Measurements from ENCODE around the gene UNK. TPM values are rescaled to one million over a fixed set of nuclear protein-coding genes. Genes with fewer than 3 reads are reported as not detected.

The UNK gene
- total and polyA plus RNA-seq, 2 experiments from 2014 or later = 11.5 to 12.4 TPM

DNA sequence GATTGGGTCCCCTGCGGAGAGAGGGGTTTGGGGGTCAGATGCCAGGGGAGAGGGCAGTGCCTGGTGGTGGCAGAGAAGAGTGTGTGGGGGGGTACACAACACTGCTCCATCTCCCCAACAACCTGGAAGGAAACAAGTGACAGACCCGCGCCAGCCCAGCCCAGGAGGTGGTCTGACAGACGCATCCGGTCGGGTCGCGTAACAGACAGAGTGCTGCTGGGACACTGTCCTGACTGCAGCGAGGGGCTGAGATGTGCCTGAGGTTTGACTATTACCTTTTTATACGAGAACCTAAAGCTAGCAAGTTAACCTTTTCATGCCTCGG lies 43.4 kb downstream of the UNK start:
- Histone ChIP-seq H3K4me3 (no peak overlapping the region), H3K9ac (no peak overlapping the region; the same call in 1 of the 2 replicates), H3K27me3 (replicated peaks; ENCODE audit: insufficient read depth) (no peaks in the 10 kb centered on the region), H3K4me2 (ENCODE audit: unreplicated experiment) (no peak overlapping the region), H3K9me2 (ENCODE audit: insufficient read depth) (no peaks in the 10 kb centered on the region), H3K4me1 (ENCODE audit: insufficient read depth) (peaks cover 9% of the 10 kb centered on the region), H3K9me3 (ENCODE audit: low read depth) (no peaks in the 10 kb centered on the region), H3K27ac (no peak overlapping the region), H3K79me2 (ENCODE audit: insufficient read depth) (no peaks in the 10 kb centered on the region), H4K20me1 (ENCODE audit: insufficient read depth) (no peaks in the 10 kb centered on the region), H3F3A (ENCODE audit: insufficient read depth) (no peaks in the 10 kb centered on the region), H2AFZ (peak overlapping the region; percentile 47; the same call in 1 of the 2 replicates), H3K36me3 (ENCODE audit: low read depth) (no peaks in the 10 kb centered on the region)
- no peak for DNase-seq
- WGBS, 2 experiments (ENCODE audit: low coverage in 1 of 2, low lambda C conversion rate in 2 of 2, missing lambda C conversion rate in 2 of 2) = 77 to 80% methylated on average over 11 of the region's 11 CpGs
- in situ Hi-C loops (cut with MboI) = no loop called here
- TF ChIP-seq EZH2phosphoT487 (IDR thresholded peaks at IDR 0.05; ENCODE audit: insufficient read depth, low read depth) (no peak), EZH2 (IDR thresholded peaks at IDR 0.05; ENCODE audit: insufficient read depth, poor library complexity, severe bottlenecking) (no peak)

DNA sequence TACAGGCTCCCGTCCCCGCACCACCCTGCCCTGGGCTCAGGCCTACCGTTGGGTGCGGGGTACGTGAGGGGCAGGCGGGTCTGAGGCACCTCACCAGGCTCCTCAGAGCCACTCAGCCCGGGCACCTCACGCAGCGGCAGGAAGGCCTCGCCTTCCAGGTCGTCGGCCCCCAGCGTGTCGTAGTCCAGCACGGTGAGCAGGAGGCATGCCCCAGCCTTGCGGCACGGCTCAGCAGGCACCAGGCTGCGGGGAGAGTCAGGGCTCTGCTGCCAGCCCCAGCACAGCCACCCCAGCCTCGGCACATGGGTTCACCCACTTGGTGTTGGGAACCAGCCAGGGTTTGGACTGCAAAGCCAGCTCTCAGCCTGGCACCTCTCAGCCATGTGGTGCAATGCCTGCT lies 44.1 kb downstream of the UNK start:
- WGBS, 2 experiments (ENCODE audit: low coverage in 1 of 2, low lambda C conversion rate in 2 of 2, missing lambda C conversion rate in 2 of 2) = 90% methylated on average over 18 to 19 of the region's 19 CpGs
- no peak for DNase-seq

DNA sequence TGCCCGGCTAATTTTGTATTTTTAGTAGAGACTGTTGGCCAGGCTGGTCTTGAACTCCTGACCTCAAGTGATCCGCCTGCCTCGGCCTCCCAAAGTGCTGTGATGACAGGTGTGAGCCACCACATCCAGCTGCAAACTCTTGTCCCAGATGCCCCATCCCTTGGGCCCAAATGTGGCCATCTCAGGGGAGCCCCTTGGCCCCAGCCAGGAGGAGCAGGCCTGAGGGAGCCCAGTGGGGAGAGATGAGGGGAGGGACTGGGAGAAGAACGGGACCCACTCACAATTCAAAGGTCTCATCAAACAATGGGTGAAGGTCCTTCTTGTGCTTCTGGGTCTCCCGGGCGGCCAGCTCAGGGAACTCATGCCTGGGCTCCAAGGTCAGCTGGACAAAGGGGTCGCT lies 45.1 kb downstream of the UNK start:
- no peaks in the 10 kb centered on the region for H3F3A ChIP-seq (ENCODE audit: insufficient read depth)
- no peaks in the 10 kb centered on the region for H3K27me3 ChIP-seq (replicated peaks; ENCODE audit: insufficient read depth)
- H3K36me3 ChIP-seq (ENCODE audit: low read depth) = no peaks in the 10 kb centered on the region
- 79 to 83% methylated on average over 7 of the region's 7 CpGs for WGBS, 2 experiments (ENCODE audit: low coverage in 1 of 2, low lambda C conversion rate in 2 of 2, missing lambda C conversion rate in 2 of 2)
- H3K79me2 ChIP-seq (ENCODE audit: insufficient read depth) = no peaks in the 10 kb centered on the region
- H4K20me1 ChIP-seq (ENCODE audit: insufficient read depth) = no peaks in the 10 kb centered on the region
- no peak for TF ChIP-seq EZH2 (IDR thresholded peaks at IDR 0.05; ENCODE audit: insufficient read depth, poor library complexity, severe bottlenecking)
- no peak for TF ChIP-seq EZH2phosphoT487 (IDR thresholded peaks at IDR 0.05; ENCODE audit: insufficient read depth, low read depth)
- no peak overlapping the region for H3K9ac ChIP-seq
- no peak overlapping the region for H3K27ac ChIP-seq
- no peak overlapping the region for H2AFZ ChIP-seq
- no peaks in the 10 kb centered on the region for H3K9me2 ChIP-seq (ENCODE audit: insufficient read depth)
- peaks cover 9% of the 10 kb centered on the region for H3K4me1 ChIP-seq (ENCODE audit: insufficient read depth)
- no peak overlapping the region for H3K4me2 ChIP-seq (ENCODE audit: unreplicated experiment)
- in situ Hi-C loops (cut with MboI) = no loop called here
- no peak for DNase-seq
- no peaks in the 10 kb centered on the region for H3K9me3 ChIP-seq (ENCODE audit: low read depth)
- H3K4me3 ChIP-seq = no peak overlapping the region

More for the DNA sequence above, 44.1 kb downstream of the UNK start:
- Histone ChIP-seq H3K9me2 (ENCODE audit: insufficient read depth) (no peaks in the 10 kb centered on the region), H3K9me3 (ENCODE audit: low read depth) (no peaks in the 10 kb centered on the region), H3K4me2 (ENCODE audit: unreplicated experiment) (no peak overlapping the region), H3K4me1 (ENCODE audit: insufficient read depth) (peaks cover 9% of the 10 kb centered on the region), H2AFZ (no peak overlapping the region), H4K20me1 (ENCODE audit: insufficient read depth) (no peaks in the 10 kb centered on the region), H3K4me3 (no peak overlapping the region), H3K79me2 (ENCODE audit: insufficient read depth) (no peaks in the 10 kb centered on the region), H3K27ac (no peak overlapping the region), H3K36me3 (ENCODE audit: low read depth) (no peaks in the 10 kb centered on the region), H3K27me3 (replicated peaks; ENCODE audit: insufficient read depth) (no peaks in the 10 kb centered on the region), H3K9ac (no peak overlapping the region), H3F3A (ENCODE audit: insufficient read depth) (no peaks in the 10 kb centered on the region)
- in situ Hi-C loops (cut with MboI) = no loop called here
- TF ChIP-seq EZH2 (IDR thresholded peaks at IDR 0.05; ENCODE audit: insufficient read depth, poor library complexity, severe bottlenecking) = no peak
- TF ChIP-seq EZH2phosphoT487 (IDR thresholded peaks at IDR 0.05; ENCODE audit: insufficient read depth, low read depth) = no peak

DNA sequence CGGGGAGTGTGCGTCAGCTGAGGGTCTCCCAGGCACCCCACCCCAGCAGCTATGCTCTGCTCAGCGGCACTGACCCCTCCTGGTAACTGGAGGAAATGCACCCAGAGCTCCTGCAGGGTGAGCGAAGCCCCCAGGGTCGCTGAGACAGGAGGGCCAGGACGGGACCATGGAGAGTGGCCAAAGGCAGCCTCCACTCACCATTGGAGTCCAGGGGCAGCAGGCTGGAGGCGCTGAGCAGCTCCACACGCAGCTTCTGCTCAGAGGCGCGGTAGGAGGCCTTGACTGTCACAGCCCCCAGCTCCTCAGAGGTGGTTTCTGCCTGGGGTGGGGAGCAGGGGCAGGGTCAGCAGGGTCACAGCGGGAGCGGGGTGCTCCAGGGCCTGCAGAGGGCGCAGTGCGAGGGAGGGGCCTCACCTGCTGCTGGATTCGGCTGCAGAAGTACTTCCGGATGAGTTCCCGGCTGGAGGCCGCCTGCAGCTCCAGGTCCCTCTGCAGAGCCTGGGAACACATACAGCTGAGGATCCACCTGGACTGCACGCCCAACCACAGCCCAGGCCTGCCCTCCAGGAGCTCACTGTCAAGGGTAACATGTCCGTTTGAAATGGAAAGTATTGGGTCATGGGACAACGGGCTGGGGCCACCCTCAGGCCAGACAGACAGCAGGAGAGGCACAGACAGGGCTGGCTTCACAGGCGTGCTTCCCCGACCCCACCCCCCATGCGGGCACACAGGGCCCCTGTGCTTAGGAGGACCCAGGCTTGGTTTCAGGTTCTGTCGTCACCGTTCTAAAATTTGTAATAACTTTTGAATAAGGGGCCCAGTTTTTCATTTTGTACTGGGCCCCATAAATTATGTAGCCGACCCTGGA lies 45.8 kb downstream of the UNK start:
- Histone ChIP-seq H3K9ac (no peak overlapping the region), H3K9me3 (ENCODE audit: low read depth) (no peaks in the 10 kb centered on the region), H2AFZ (no peak overlapping the region), H3K36me3 (ENCODE audit: low read depth) (no peaks in the 10 kb centered on the region), H3K4me3 (no peak overlapping the region), H3F3A (ENCODE audit: insufficient read depth) (no peaks in the 10 kb centered on the region), H3K4me2 (ENCODE audit: unreplicated experiment) (no peak overlapping the region), H3K9me2 (ENCODE audit: insufficient read depth) (no peaks in the 10 kb centered on the region), H3K27me3 (replicated peaks; ENCODE audit: insufficient read depth) (no peaks in the 10 kb centered on the region), H3K4me1 (ENCODE audit: insufficient read depth) (peaks cover 9% of the 10 kb centered on the region), H3K79me2 (ENCODE audit: insufficient read depth) (no peaks in the 10 kb centered on the region), H3K27ac (no peak overlapping the region), H4K20me1 (ENCODE audit: insufficient read depth) (no peaks in the 10 kb centered on the region)
- WGBS, 2 experiments (ENCODE audit: low coverage in 1 of 2, low lambda C conversion rate in 2 of 2, missing lambda C conversion rate in 2 of 2) = 77% methylated on average over 24 to 27 of the region's 27 CpGs
- TF ChIP-seq EZH2 (IDR thresholded peaks at IDR 0.05; ENCODE audit: insufficient read depth, poor library complexity, severe bottlenecking) = no peak
- TF ChIP-seq EZH2phosphoT487 (IDR thresholded peaks at IDR 0.05; ENCODE audit: insufficient read depth, low read depth) = no peak
- peak; percentile 20 for DNase-seq
- in situ Hi-C loops (cut with MboI) = no loop called here
